ENCODE data around the gene CENPO. TPM values are rescaled to one million over a fixed set of nuclear protein-coding genes. Genes with fewer than 3 reads are reported as not detected.

The CENPO gene
- total RNA-seq, 2 donors from 2014 or later, result 6.8 to 26.8 TPM

DNA sequence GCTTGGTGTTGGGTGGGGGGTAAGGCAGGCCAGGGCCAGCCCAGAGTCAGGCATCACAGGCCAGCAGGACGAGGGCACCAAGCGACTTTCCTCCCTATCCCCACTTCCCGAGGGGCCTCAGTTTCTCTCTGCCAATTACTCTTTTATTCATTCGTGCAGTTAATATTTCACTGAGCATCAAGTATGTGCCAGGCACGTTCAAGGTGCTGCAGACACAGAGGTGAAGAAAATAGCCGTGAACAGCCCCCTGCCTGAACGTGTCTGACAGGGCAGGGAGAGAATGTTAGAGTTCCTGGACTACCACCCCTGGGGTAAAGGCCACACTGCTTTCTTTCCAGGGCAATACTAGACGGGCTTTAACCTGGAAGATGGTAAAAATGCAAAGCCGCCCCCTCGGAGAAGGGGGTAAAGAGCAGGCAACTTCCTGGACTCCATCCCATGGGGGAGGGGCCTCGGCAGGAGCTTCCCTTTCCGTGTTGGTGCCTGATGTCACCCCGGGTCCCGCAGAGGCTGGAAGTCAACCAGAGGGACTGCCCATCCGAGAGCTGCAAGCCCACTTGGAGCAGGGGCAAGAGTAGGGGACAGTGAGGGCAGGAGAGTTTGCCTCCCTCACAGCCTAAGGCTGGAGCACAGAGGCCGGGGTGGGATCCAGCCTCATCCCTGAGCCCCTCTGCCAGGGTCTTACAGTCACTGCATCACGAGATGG lies 47.1 kb downstream of the CENPO start:
- Histone ChIP-seq H3K4me3 (no peak overlapping the region), H3K27ac (no peak overlapping the region), H3K4me1 (no peaks in the 10 kb centered on the region), H3K36me3 (no peaks in the 10 kb centered on the region), H3K27me3 (no peaks in the 10 kb centered on the region), H3K9ac (ENCODE audit: low read depth in 2 of 2, low read length in 2 of 2) (no peak overlapping the region), H3K9me3 (no peaks in the 10 kb centered on the region)
- no peak for DNase-seq
- TF ChIP-seq, protein P1, sequence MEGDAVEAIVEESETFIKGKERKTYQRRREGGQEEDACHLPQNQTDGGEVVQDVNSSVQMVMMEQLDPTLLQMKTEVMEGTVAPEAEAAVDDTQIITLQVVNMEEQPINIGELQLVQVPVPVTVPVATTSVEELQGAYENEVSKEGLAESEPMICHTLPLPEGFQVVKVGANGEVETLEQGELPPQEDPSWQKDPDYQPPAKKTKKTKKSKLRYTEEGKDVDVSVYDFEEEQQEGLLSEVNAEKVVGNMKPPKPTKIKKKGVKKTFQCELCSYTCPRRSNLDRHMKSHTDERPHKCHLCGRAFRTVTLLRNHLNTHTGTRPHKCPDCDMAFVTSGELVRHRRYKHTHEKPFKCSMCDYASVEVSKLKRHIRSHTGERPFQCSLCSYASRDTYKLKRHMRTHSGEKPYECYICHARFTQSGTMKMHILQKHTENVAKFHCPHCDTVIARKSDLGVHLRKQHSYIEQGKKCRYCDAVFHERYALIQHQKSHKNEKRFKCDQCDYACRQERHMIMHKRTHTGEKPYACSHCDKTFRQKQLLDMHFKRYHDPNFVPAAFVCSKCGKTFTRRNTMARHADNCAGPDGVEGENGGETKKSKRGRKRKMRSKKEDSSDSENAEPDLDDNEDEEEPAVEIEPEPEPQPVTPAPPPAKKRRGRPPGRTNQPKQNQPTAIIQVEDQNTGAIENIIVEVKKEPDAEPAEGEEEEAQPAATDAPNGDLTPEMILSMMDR (IDR thresholded peaks at IDR 0.05), result no peak
- intact Hi-C loops (cut with DNase I), result no loop called here

DNA sequence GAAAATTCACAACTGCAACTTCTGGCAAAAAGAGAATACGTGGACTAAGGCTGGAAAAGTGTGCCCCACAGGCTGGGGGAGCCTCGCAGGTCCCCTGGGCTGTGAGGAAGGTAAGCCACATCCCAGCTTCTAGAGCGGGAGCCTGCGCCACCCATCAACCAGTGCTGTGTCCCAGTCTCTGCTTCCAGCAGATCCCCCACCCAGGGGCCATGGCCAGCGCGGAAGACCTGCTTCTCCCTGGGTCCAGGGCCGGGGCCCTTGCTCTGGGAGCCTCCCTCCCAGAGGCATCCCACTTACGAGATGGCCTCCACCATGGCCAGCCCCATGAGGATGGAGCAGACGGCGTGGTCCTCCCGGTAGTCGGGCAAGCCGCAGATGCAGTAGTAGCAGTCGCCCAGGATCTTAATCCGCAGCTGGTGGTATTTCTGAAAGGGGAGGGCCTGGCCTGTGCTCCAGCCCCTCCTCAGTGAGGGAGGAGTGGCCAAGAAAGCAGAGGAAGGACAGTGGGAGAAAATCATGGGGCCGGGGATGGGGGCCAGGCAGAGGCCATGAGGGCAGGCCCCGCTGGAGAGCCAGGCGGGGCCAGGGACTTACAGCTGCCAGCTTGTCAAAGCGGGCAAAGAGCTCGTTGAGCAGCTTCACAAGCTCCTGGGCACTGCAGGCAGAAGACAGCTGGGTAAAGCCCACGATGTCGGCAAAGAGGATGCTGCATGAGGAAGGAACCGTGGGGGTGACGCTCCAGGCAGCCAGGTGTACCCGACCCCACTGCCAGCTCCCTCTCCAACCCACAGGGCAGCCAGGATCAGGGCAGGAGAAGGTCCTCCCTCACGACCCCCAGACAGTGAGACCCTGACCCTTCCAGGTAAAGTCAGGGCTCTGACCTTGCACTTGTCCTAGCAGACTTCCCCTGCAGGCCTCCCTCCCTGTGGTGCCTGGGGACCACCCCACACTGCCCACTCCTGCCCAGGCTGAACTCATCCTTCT lies 48.0 kb downstream of the CENPO start:
- no peaks in the 10 kb centered on the region for H3K9me3 ChIP-seq
- no peaks in the 10 kb centered on the region for H3K36me3 ChIP-seq
- TF ChIP-seq, protein P1 (IDR thresholded peaks at IDR 0.05), result no peak
- H3K27ac ChIP-seq, result no peak overlapping the region
- H3K4me3 ChIP-seq, result no peak overlapping the region
- intact Hi-C loops (cut with DNase I), result no loop called here
- no peak overlapping the region for H3K9ac ChIP-seq (ENCODE audit: low read depth in 2 of 2, low read length in 2 of 2)
- DNase-seq, result no peak
- no peaks in the 10 kb centered on the region for H3K27me3 ChIP-seq
- H3K4me1 ChIP-seq, result no peaks in the 10 kb centered on the region

DNA sequence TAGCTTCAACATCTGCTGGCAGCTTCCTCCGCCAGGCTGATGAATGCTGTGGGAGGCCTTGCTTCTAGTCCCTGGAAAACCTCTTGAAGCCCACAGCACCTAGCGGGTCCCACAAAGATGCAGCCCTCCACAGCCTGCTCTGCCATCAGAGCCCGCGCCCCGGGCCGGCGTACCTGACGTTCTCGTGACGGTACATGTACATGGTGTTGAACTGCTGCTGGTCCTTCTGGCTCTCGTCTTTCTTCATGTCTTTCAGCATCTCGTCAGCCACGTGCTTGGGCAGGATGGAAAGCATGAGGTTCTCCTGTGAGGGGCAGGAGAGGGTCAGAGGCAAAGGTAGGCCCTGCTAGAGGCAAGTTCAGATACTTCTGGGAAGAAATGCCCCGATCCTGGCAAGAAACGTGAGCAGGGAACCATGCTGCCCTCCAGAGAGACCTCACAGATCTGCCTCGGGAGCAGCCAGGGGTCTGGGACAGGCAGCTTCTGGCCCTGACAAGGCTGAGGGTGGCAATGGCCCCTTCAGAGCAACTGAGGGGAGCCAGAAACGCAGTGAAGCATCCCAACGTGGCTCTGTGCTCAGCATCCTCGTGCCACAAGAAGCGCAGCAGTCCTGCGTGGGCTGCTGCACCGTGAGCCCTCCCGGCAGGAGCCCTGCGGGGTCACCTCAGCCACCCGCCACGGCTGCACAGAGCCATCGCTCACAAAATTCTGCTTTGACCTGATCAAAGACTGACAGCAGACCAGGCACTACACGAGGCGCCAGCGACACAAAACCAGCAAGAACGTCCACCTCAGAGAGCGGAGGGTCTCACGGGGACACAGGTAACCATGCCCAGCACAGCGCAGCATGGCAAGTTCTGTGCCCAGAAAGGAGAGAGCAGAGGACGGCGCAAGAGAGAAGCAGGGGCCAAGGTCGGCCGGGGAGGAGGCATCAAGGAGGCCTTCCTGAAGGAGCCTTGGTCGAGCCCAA lies 49.1 kb downstream of the CENPO start:
- H3K9ac ChIP-seq (ENCODE audit: low read depth in 2 of 2, low read length in 2 of 2), result no peak overlapping the region
- no peaks in the 10 kb centered on the region for H3K36me3 ChIP-seq
- intact Hi-C loops (cut with DNase I), result no loop called here
- H3K27ac ChIP-seq, result no peak overlapping the region
- no peaks in the 10 kb centered on the region for H3K27me3 ChIP-seq
- TF ChIP-seq, protein P1 (IDR thresholded peaks at IDR 0.05), result no peak
- H3K4me1 ChIP-seq, result no peaks in the 10 kb centered on the region
- no peaks in the 10 kb centered on the region for H3K9me3 ChIP-seq
- no peak overlapping the region for H3K4me3 ChIP-seq
- no peak for DNase-seq

DNA sequence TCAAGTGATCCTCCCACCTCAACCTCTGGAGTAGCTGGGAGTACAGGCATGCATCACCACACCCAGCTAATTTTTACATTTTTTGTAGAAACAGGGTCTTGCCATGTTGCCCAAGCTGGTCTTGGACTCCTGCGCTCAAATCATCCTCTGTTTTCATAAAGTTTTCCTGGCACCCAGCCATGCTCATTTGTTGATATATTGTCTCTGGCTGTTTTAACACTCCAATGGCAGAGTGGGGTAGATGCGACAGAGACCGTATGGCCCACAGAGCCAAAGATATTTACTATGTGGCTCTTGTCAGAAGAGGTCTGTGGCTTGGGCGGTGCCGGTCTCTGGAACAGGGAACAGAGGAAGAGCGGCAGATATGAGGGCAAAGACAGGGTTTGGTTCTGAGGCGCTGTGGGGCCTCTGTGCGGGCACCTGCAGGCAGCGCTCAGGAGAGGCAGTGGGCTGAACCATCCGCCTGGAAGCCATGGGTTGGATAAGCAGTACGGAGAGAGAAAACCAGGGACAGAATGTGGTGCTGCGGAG lies 50.2 kb downstream of the CENPO start:
- intact Hi-C loops (cut with DNase I), result no loop called here
- Histone ChIP-seq H3K36me3 (no peaks in the 10 kb centered on the region), H3K9me3 (no peaks in the 10 kb centered on the region), H3K27me3 (no peaks in the 10 kb centered on the region), H3K27ac (no peak overlapping the region), H3K4me1 (no peaks in the 10 kb centered on the region), H3K4me3 (no peak overlapping the region), H3K9ac (ENCODE audit: low read depth in 2 of 2, low read length in 2 of 2) (no peak overlapping the region)
- TF ChIP-seq, protein P1 (IDR thresholded peaks at IDR 0.05), result no peak
- DNase-seq, result no peak
